NCI-H1694 treated with DMSO at 0.1 percent for 48 hours (cell line): ENCODE measurements around the gene NKPD1.

Experiments
- DNase-seq: peaks from one replicate; lab custom pipeline; 2025; lab: John Stamatoyannopoulos, UW

Gene NKPD1

GRCh38 chr19:45156011-45156630 lies 4.7 kb downstream of the NKPD1 start:
- DNase-seq, result no peak

- no peak for DNase-seq
Measured at GRCh38 chr19:45154064-45154827, 6.5 kb downstream of the NKPD1 start.

- no peak for DNase-seq
Measured at GRCh38 chr19:45153339-45154063, 7.3 kb downstream of the NKPD1 start.

- DNase-seq, result peak; percentile 39
Measured at GRCh38 chr19:45152504-45153338, 8.1 kb downstream of the NKPD1 start.

- no peak for DNase-seq
Measured at GRCh38 chr19:45151821-45152503, 8.8 kb downstream of the NKPD1 start.

- no peak for DNase-seq
Measured at GRCh38 chr19:45151320-45151719, 9.5 kb downstream of the NKPD1 start.

GRCh38 chr19:45150751-45151281 lies 10.0 kb downstream of the NKPD1 start:
- no peak for DNase-seq

- DNase-seq, result no peak
Measured at GRCh38 chr19:45150180-45150579, 10.6 kb downstream of the NKPD1 start.

GRCh38 chr19:45149129-45149528 lies 11.7 kb downstream of the NKPD1 start:
- DNase-seq, result no peak

- no peak for DNase-seq
Measured at GRCh38 chr19:45147835-45148676, 12.7 kb downstream of the NKPD1 start.

GRCh38 chr19:45146741-45147205 lies 14.0 kb downstream of the NKPD1 start:
- no peak for DNase-seq

GRCh38 chr19:45146251-45146650 lies 14.5 kb downstream of the NKPD1 start:
- DNase-seq, result no peak

- no peak for DNase-seq
Measured at GRCh38 chr19:45145270-45146189, 15.3 kb downstream of the NKPD1 start.

- DNase-seq, result no peak
Measured at GRCh38 chr19:45144431-45145269, 16.1 kb downstream of the NKPD1 start.

- DNase-seq, result no peak
Measured at GRCh38 chr19:45142726-45143110, 18.1 kb downstream of the NKPD1 start.

GRCh38 chr19:45142016-45142725 lies 18.6 kb downstream of the NKPD1 start:
- no peak for DNase-seq

- no peak for DNase-seq
Measured at GRCh38 chr19:45141203-45141900, 19.4 kb downstream of the NKPD1 start.
